GM19372 (cell line): ENCODE data around the gene CAPN13.

Experiments
- ATAC-seq: cut with Tn5 transposase; IDR thresholded peaks from one replicate; pipeline ENCODE4 v1.9.1; 2021; ENCODE audit warnings: mild to moderate bottlenecking, low read depth, moderate library complexity; ENCODE audit not compliant: unreplicated experiment

CAPN13 gene

GRCh38 chr2:30790879-30791278 lies 16.4 kb downstream of the CAPN13 start:
- ATAC-seq, result no peak

- no peak for ATAC-seq
Measured at GRCh38 chr2:30789670-30790210, 17.5 kb downstream of the CAPN13 start.

DNA sequence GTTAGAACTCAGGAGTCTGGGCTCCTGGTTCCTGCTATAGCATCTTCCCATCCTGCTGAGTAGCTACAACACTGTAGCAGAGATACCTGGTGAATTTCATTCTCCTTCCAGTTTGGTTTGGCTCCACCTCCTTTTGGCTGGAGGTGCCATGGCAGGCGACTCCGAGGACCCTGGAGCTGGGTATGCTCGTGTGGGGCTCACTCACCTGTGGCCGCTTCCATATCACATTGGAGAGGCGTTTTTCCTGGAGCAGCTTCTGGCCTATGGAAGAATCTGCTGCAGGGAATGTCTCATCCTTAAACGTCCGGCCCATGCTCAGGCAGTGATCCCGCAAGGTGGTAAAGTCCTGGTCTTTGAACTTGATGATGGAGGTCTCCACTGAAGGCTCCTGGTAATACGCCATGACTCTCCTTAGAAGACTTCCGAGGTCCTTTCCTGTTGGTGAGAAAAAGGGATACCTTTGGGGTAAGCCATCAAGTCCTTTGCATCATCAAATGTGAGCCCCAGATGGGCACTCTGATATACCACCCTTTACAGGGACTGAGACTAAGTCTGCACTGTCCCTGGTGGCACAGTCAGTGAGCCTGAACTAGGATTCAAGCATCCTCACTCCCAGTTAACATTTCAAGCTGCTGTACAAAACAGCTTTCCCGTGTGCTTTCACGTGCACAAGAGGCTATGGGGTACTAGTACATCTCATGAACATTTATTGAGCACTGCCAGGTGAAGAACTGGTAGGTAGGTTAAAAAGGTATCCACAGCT lies 20.1 kb downstream of the CAPN13 start:
- no peak for ATAC-seq

DNA sequence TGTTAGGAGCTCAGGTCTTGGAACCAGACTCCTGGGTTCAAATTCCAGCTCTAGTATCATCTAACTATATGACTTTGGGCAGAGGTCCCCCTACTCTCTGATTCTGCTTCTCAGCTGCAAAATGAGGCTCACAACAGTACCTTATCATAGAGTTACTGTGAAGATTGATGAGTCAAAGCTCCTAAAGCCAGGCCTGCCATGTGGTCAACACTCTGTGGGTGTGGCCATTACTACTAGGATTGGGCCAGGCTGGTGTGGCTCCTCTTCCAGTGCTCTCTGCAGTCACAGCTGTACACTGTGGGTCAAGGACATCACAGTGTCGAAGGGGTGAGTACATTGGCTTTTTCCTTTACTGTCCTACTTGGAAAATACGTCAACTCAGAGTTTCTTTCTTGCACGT lies 22.6 kb downstream of the CAPN13 start:
- ATAC-seq, result no peak

DNA sequence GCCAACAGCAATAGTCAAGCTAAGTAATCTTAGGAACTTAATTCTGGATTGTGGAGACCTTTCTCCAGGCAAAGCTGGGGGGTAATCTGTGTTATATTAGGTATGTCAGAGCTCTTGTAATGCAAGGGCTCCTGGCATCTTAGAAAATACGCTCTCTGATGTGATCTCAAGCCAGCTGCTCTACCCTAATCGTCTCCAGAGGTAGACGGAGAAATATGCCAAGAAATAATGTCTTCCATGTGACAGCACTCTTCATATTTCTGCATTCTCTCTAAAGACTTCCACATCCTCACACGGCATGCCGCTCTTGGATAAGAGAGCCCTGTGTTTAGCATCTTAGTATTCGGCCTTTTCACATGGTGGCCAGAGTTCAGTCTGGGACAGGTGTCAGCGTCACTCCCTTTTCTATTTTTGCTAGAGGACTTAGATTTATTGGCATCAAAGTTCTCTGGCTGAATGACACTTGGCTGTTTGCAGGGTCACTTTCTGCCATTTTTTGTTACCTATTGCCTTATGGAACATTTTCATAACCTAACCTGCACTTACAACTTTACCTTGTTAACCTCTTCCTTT lies 25.2 kb downstream of the CAPN13 start:
- ATAC-seq, result no peak

- ATAC-seq, result no peak
Measured at GRCh38 chr2:30781451-30781850, 25.8 kb downstream of the CAPN13 start.

DNA sequence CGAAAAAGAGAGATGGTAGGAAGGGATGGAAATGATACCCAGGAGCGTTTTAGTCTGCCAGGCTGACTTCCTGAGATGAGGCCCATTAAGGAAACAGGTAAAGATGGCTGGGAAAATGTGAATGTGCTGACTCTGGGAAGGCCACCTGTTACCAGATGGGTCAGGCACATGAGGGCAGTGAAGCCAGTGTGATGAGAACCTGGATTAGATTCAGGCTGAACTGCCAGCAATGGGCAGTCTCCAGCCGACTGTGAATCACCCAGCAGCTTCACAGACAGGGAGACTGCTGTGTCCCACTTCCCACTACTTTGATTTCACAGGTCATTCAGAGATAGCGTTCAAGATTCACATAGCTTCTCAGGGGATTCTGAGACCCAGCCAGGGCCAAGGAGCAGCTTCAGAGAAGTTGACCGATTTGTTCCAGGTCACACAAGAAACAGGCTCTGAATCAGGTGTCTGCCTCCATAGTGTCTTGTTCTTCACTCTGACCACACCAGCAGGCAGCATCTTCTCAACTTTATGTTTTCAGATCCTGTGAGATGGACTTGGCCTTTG lies 26.4 kb downstream of the CAPN13 start:
- no peak for ATAC-seq

GRCh38 chr2:30778611-30779010 lies 28.6 kb downstream of the CAPN13 start:
- no peak for ATAC-seq

DNA sequence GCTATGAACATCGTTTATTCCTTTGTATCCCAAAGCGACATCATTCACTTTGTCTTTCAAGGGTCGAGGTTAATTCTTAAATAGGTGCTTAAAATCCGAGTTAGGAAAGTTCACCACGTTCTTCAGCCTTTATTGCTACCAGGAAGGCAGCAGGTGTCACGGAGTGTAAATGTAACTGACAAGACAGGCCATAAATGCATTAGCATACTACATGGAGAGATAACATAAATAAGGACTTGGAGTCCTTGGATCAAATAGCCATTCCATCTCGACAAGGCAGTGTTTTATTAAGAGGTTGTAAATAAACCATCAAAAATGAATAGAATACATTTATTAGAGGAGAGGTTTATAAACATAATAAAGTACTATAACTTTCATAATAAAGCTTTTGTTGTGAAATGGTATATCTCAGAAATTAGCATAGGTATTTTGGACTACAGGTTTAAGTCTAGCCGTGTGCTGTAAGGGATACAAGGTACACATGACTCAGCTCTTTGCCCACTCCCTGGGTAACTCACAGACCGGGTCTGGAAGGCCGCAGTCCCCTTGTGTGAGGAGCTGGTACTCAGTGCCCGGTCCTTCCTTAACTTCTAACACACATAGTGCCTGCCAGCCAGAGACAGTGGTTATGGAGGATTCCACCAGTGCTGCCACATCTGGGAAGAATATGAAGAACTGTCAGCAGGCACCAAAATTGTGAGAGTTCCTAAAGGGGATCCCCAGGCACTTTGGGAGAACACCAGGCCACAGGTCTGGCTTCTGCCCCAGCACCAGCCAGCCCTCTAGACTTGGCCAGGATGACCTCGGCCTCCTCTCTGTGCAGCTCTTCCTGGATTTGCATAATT lies 29.4 kb downstream of the CAPN13 start:
- no peak for ATAC-seq

- ATAC-seq, result no peak
Measured at GRCh38 chr2:30776831-30777635, 30.2 kb downstream of the CAPN13 start.

GRCh38 chr2:30775833-30776232 lies 31.4 kb downstream of the CAPN13 start:
- ATAC-seq, result no peak

- ATAC-seq, result no peak
Measured at GRCh38 chr2:30772021-30772705, 35.1 kb downstream of the CAPN13 start.

- no peak for ATAC-seq
Measured at GRCh38 chr2:30770816-30771576, 36.2 kb downstream of the CAPN13 start.

- ATAC-seq, result no peak
Measured at GRCh38 chr2:30769891-30770462, 37.3 kb downstream of the CAPN13 start.

DNA sequence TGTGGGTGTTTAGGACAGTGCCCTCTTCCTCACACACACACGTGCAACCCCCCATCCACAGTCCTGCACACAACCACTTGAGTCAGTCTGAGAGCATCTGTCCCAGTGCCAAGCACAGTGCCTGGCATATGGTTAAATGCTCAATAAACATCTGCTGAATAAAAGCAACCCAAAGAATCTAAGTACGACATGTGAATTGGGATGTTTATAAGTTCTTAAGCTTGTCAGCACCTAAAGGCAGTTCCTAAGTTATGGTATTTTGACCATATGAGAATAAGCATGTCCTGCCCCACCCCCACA lies 37.8 kb downstream of the CAPN13 start:
- ATAC-seq, result no peak

GRCh38 chr2:30768708-30769480 lies 38.4 kb downstream of the CAPN13 start:
- no peak for ATAC-seq

DNA sequence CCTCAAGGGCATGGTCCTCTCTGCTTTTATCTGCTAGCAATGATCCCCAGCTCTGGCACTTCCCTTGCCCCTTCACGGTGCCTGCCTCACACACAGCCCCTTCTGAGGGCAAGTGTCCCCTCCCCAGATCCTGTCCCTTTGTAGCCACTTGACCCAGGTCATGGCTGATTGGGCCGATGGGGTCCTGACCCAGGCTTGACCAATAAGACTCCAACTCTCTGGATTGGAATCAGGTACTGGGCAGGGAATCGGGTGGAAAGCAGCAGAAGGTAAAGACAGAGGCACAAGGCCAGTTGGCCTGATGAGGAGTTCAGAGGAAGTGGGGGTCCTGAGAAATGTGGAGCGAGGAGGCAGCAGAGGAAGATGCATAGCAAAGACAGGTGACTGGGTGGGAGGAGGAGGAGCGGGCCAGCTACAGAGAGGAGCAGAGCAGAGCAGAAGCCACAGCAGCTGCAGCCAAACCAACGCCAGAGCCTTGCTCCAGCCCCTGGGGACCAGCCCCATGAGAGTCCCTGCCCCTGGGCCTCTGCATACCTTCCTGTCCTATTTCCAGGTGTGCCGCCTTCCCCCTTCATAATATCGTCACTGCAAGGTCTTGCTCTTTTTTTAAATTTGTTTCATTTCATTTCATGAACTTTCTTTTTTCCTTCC lies 39.1 kb downstream of the CAPN13 start:
- ATAC-seq, result no peak
